HepG2 (cell line): Measurements from ENCODE around the gene FBXW8. TPM values are rescaled to one million over a fixed set of nuclear protein-coding genes. Genes with fewer than 3 reads are reported as not detected.
A peak's percentile ranks its signal among the peaks of the same experiment; 100 is the strongest.

ENCODE experiments used
- GABPB1 ChIP-seq: IDR thresholded peaks from 2 replicates; pipeline ENCODE4 v1.6.1; 2016; ENCODE audit warnings: mild to moderate bottlenecking, missing genetic modification reagents, moderate library complexity, missing compliant biosample characterization
- NFE2L2 ChIP-seq: fragments of 150-350 bp; IDR thresholded peaks from 2 replicates; pipeline ENCODE4 v1.6.1; 2014; ENCODE audit warnings: low read length
- ZNF367 ChIP-seq: sonication (generic); formaldehyde crosslinking; IDR thresholded peaks from 2 replicates; pipeline ENCODE4 v1.4.0; 2020; ENCODE audit warnings: missing genetic modification reagents, borderline replicate concordance
- ZNF558 ChIP-seq: sonication (generic); formaldehyde crosslinking; IDR thresholded peaks from 2 replicates; pipeline ENCODE4 v1.9.0; 2022; ENCODE audit warnings: mild to moderate bottlenecking, missing genetic modification reagents, borderline replicate concordance
- polyA plus RNA-seq, 8 experiments: library from polyadenylated mRNA; depleted of rRNA in 3 of 8; stranded (reverse) in 7 of 8; unstranded in 1 of 8; fragments of >200 nt; fragmentation: Illumina TruSeq in 4 of 8; extraction: Trizol in 4 of 8; gene quantifications; 2 replicates each; pipeline versions ENCODE4 v1.2.1 to v1.2.3, GENCODE V29; 2011 to 2016; ENCODE audit warnings: low read depth in 4 of 8, missing spikeins in 1 of 8, mixed read lengths in 1 of 8; ENCODE audit not compliant: insufficient read depth in 1 of 8
- total RNA-seq, 5 experiments: library from RNA; depleted of rRNA; stranded (reverse); fragments of >200 nt; fragmentation: Illumina TruSeq; extraction: Trizol; gene quantifications; 2 replicates each; pipeline ENCODE4 v1.2.3, GENCODE V29; 2016; ENCODE audit warnings: low read depth in 1 of 5
- TF ChIP-seq, protein P1 (sequence below): sonication (generic); formaldehyde crosslinking; IDR thresholded peaks from 2 replicates; pipeline ENCODE4 v1.4.0; 2020; ENCODE audit warnings: missing genetic modification reagents
- TF ChIP-seq, protein P2 (sequence below): sonication (generic); formaldehyde crosslinking; IDR thresholded peaks from 2 replicates; pipeline ENCODE4 v1.4.0; 2020; ENCODE audit warnings: missing genetic modification reagents
- TF ChIP-seq, protein P3 (sequence below): sonication (generic); formaldehyde crosslinking; IDR thresholded peaks from 2 replicates; pipeline ENCODE4 v1.4.0; 2020; ENCODE audit warnings: missing genetic modification reagents

Gene FBXW8
- total and polyA plus RNA-seq, 2 of the 13 experiments (the other 11 are each of a cell fraction or from before 2014, with no cell fraction given): 5.1 to 5.9 TPM

DNA sequence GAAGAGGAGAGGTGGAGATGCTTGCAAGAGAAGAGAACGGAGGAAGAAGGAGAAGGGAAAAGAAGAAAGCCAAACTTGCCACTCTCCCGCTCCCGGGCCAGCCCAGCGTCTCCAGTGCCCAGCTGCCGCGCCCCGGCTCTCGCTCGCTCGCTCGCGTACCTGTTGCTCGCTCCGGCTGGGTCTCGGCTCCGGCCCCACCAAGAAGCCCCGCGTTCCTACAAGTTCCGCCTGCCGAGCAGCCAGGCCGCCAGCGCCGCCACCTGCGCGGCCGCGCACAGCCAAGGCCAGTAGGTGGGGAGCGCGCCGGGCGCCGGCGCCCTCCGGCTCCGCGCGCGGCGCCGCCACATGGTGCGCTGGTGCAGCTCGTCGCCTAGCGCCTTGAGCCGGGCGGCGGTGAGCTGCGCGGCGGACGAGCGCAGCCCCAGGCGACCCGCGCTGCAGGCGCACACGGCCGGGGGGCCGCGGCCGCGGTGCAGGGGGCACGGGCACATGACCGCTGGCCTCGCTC lies 29.9 kb upstream of the FBXW8 start (continued):
- TF ChIP-seq, protein P1, sequence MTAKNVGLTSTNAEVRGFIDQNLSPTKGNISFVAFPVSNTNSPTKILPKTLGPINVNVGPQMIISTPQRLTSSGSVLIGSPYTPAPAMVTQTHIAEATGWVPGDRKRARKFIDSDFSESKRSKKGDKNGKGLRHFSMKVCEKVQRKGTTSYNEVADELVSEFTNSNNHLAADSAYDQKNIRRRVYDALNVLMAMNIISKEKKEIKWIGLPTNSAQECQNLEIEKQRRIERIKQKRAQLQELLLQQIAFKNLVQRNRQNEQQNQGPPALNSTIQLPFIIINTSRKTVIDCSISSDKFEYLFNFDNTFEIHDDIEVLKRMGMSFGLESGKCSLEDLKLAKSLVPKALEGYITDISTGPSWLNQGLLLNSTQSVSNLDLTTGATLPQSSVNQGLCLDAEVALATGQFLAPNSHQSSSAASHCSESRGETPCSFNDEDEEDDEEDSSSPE: no peak
- TF ChIP-seq NFE2L2 (no peak), ZNF367 (CRISPR knock-in tag) (no peak), ZNF558 (no peak), GABPB1 (CRISPR knock-in tag) (no peak)
- TF ChIP-seq, protein P2, sequence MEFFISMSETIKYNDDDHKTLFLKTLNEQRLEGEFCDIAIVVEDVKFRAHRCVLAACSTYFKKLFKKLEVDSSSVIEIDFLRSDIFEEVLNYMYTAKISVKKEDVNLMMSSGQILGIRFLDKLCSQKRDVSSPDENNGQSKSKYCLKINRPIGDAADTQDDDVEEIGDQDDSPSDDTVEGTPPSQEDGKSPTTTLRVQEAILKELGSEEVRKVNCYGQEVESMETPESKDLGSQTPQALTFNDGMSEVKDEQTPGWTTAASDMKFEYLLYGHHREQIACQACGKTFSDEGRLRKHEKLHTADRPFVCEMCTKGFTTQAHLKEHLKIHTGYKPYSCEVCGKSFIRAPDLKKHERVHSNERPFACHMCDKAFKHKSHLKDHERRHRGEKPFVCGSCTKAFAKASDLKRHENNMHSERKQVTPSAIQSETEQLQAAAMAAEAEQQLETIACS (CRISPR knock-in tag): peak; percentile 78
- TF ChIP-seq, protein P3, sequence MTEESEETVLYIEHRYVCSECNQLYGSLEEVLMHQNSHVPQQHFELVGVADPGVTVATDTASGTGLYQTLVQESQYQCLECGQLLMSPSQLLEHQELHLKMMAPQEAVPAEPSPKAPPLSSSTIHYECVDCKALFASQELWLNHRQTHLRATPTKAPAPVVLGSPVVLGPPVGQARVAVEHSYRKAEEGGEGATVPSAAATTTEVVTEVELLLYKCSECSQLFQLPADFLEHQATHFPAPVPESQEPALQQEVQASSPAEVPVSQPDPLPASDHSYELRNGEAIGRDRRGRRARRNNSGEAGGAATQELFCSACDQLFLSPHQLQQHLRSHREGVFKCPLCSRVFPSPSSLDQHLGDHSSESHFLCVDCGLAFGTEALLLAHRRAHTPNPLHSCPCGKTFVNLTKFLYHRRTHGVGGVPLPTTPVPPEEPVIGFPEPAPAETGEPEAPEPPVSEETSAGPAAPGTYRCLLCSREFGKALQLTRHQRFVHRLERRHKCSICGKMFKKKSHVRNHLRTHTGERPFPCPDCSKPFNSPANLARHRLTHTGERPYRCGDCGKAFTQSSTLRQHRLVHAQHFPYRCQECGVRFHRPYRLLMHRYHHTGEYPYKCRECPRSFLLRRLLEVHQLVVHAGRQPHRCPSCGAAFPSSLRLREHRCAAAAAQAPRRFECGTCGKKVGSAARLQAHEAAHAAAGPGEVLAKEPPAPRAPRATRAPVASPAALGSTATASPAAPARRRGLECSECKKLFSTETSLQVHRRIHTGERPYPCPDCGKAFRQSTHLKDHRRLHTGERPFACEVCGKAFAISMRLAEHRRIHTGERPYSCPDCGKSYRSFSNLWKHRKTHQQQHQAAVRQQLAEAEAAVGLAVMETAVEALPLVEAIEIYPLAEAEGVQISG (CRISPR knock-in tag): peak; percentile 41; the same call in 1 of the 2 replicates
